Esophagus muscularis mucosa (tissue), 4 donors: Measurements from ENCODE around the gene UCHL5. TPM values are rescaled to one million over a fixed set of nuclear protein-coding genes. Genes with fewer than 3 reads are reported as not detected.

Experiments used
- DNase-seq: peaks from one replicate; pipeline ENCODE4 v3.0.0-alpha.2; 2017; ENCODE audit errors: extremely low spot score
- H3K27ac ChIP-seq, 4 donors: fragments of 200-600 bp; sonication (generic); replicated peaks in 1 of 4; 1 replicate in 3 of 4; 2 replicates in 1 of 4; pipeline ENCODE4 v1.5.1; 2016 to 2019; ENCODE audit warnings: mild to moderate bottlenecking in 1 of 4
- H3K27me3 ChIP-seq, 4 donors: fragments of 200-600 bp; sonication (generic); one replicate each; pipeline versions ENCODE4 v1.5.1 to v1.6.0; 2016 to 2019
- H3K36me3 ChIP-seq, 4 donors: fragments of 200-600 bp; sonication (generic); one replicate each; pipeline ENCODE4 v1.5.1; 2016 to 2019
- H3K4me1 ChIP-seq, 4 donors: fragments of 200-600 bp; sonication (generic); one replicate each; pipeline ENCODE4 v1.5.1; 2016 to 2019
- H3K4me3 ChIP-seq, 4 donors: fragments of 200-600 bp; sonication (generic); 1 replicate in 2 of 4; 2 replicates in 2 of 4; pipeline ENCODE4 v1.5.1; 2016 to 2019; ENCODE audit warnings: mild to moderate bottlenecking in 4 of 4, moderate library complexity in 1 of 4
- H3K9me3 ChIP-seq, 4 donors: fragments of 200-600 bp; sonication (generic); 1 replicate in 3 of 4; 2 replicates in 1 of 4; pipeline ENCODE4 v1.5.1; 2016 to 2019
- CTCF ChIP-seq, 3 experiments: fragments of 200-600 bp in 2 of 3; fragments of 450-650 bp in 1 of 3; sonication (generic) in 2 of 3; IDR thresholded peaks; one replicate each; pipeline ENCODE4 v1.5.1; 2017 to 2019; ENCODE audit warnings: antibody characterized with exemption in 3 of 3, mild to moderate bottlenecking in 2 of 3, moderate library complexity in 1 of 3
- EP300 ChIP-seq: sonication (generic); formaldehyde crosslinking; IDR thresholded peaks from one replicate; pipeline ENCODE4 v1.6.1; 2017; ENCODE audit warnings: antibody characterized with exemption
- POLR2A ChIP-seq: fragments of 450-650 bp; IDR thresholded peaks from one replicate; pipeline ENCODE4 v1.6.1; 2017; ENCODE audit warnings: antibody characterized with exemption, moderate library complexity, mild to moderate bottlenecking, low read depth
- POLR2AphosphoS5 ChIP-seq, 2 donors: sonication (generic); formaldehyde crosslinking; IDR thresholded peaks; one replicate each; pipeline ENCODE4 v1.6.1; 2017; ENCODE audit warnings: antibody characterized with exemption in 2 of 2
- WGBS: methylation state at CpG from one replicate; pipeline ENCODE4 v1.1.5; 2018; 5-methylcytosine and 5-hydroxymethylcytosine counted together
- intact Hi-C: fragments of 100-400 bp; cut with DNase I; formaldehyde crosslinking; loops from one replicate; pipeline ENCODE4 v1.15.1; 2023
- total RNA-seq, 4 donors: library from RNA; depleted of rRNA; stranded (reverse); fragments of >200 nt; gene quantifications; one replicate each; pipeline versions ENCODE4 v1.1.0 to v1.2.1, GENCODE V29; 2016

The UCHL5 gene
- total RNA-seq, 4 donors from 2014 or later: 24.0 to 33.8 (median 28.8) TPM

- no peak for DNase-seq
- Histone ChIP-seq H3K36me3 (peaks cover 3 to 13% (median 12%) of the 10 kb centered on the region in 4 donors), H3K4me1 (peaks cover 17 to 28% (median 22%) of the 10 kb centered on the region in 4 donors), H3K9me3 (no peaks in the 10 kb centered on the region), H3K4me3 (peak overlapping the region; percentile 72 to 88 (median 81)), H3K27me3 (no peaks in the 10 kb centered on the region), H3K27ac (peak overlapping the region; percentile 91 to 96 (median 92))
- TF ChIP-seq POLR2A (no peak), POLR2AphosphoS5 (IDR thresholded peaks at IDR 0.05) (no peak), EP300 (no peak), CTCF (IDR thresholded peaks at IDR 0.05) (no peak)
- 0% methylated on average over 4 of the region's 24 CpGs for WGBS
- intact Hi-C loops: loop anchor here (5.0 kb wide), 1 partner anchor 42 kb away; no protein-coding TSS in a partner anchor
Observed at GRCh38 chr1:193104502-193104906, 45.3 kb upstream of the UCHL5 start.

GRCh38 chr1:193103759-193104501 lies 44.8 kb upstream of the UCHL5 start:
- Histone ChIP-seq H3K36me3 (peaks cover 7 to 19% (median 17%) of the 10 kb centered on the region in 4 donors), H3K4me1 (peaks cover 17 to 28% (median 22%) of the 10 kb centered on the region in 4 donors), H3K27me3 (no peaks in the 10 kb centered on the region), H3K4me3 (peak overlapping the region; percentile 72 to 88 (median 81)), H3K27ac (peak overlapping the region; percentile 91 to 96 (median 92)), H3K9me3 (no peaks in the 10 kb centered on the region)
- DNase-seq: no peak
- intact Hi-C loops: loop anchor here (5.0 kb wide), 1 partner anchor 42 kb away; no protein-coding TSS in a partner anchor
- TF ChIP-seq EP300 (no peak), CTCF (IDR thresholded peaks at IDR 0.05) (no peak)
- WGBS: 33% methylated on average over 9 of the region's 9 CpGs

DNA sequence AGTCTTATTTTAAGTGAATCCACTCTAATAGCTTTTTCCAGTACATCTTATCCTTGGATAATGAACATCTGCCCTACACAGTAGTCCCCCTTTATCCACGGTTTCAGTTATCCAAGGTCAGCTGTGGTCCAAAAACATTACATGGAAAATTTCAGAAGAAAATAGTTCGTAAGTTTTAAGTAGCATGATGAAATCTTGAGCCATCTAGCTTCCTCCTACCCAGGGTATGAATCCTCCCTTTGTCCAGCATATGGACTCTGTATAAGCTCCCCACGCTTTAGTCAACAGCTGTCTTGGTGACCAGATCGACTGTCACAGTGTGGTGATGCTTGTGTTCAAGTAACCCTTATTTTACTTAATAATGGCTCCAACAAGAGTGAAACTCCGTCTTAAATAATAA lies 43.5 kb upstream of the UCHL5 start:
- 84% methylated on average over 5 of the region's 5 CpGs for WGBS
- no peak for DNase-seq
- TF ChIP-seq EP300 (no peak), POLR2AphosphoS5 (IDR thresholded peaks at IDR 0.05) (no peak), CTCF (IDR thresholded peaks at IDR 0.05) (no peak), POLR2A (no peak)
- intact Hi-C loops: loop anchor here (5.0 kb wide), 1 partner anchor 40 kb away; no protein-coding TSS in a partner anchor
- Histone ChIP-seq H3K9me3 (no peaks in the 10 kb centered on the region), H3K4me3 (no peak overlapping the region), H3K27ac (no peak overlapping the region), H3K4me1 (peaks cover 17 to 28% (median 22%) of the 10 kb centered on the region in 4 donors), H3K36me3 (peaks cover 7 to 32% (median 28%) of the 10 kb centered on the region in 4 donors), H3K27me3 (no peaks in the 10 kb centered on the region)

DNA sequence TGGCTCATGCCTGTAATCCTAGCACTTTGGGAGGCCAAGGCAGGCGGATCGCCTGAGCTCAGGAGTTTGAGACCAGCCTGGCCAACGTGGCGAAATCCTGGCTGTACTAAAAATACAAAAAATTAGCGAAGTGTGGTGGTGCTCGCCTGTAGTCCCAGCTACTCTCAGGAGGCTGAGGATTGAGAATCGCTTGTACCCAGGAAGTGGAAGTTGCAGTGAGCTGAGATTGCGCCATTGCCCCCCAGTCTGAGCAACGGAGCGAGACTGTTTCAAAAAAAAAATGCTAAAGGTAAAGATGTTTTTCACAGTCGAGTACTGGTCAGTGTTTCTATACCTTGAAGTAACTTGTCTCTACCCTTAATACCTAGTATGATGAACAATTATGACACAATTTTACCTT lies 35.0 kb upstream of the UCHL5 start:
- no peak for DNase-seq
- 92% methylated on average over 11 of the region's 11 CpGs for WGBS
- H3K27me3 ChIP-seq: no peaks in the 10 kb centered on the region
- no peak overlapping the region for H3K27ac ChIP-seq
- H3K4me3 ChIP-seq: no peak overlapping the region
- TF ChIP-seq CTCF (IDR thresholded peaks at IDR 0.05) (no peak), POLR2AphosphoS5 (IDR thresholded peaks at IDR 0.05) (no peak), EP300 (no peak), POLR2A (no peak)
- intact Hi-C loops: no loop called here
- H3K36me3 ChIP-seq: peaks cover 5 to 74% (median 53%) of the 10 kb centered on the region in 4 donors
- no peaks in the 10 kb centered on the region for H3K4me1 ChIP-seq
- no peaks in the 10 kb centered on the region for H3K9me3 ChIP-seq
